GM21367 (cell line): ENCODE results near the gene CCDC88B.

Experiments used
- ATAC-seq: cut with Tn5 transposase; IDR thresholded peaks from one replicate; pipeline ENCODE4 v1.9.1; 2021; ENCODE audit not compliant: unreplicated experiment

The CCDC88B gene

GRCh38 chr11:64382047-64382446 is 42.0 kb downstream of the CCDC88B start:
- no peak for ATAC-seq

DNA sequence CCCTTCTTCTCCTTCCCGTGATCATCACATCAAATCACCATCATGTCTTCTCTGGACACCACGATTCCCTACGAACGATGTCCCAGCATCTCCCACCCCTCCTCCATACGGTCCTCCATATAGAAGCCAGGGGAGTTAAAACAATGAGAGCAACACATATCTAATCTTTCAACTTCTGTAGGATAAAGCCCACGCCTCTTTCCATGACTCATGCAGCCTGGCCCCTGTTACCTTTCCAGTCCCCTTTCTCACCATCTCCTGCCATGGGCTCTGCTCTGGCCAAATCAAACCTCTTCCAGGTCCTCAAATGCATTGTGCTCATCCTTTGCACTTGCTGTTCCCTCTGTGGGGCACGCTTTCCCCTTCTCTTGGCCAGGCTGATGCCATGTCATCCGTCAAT is 42.6 kb downstream of the CCDC88B start:
- no peak for ATAC-seq

GRCh38 chr11:64383580-64383979 is 43.6 kb downstream of the CCDC88B start:
- no peak for ATAC-seq

- no peak for ATAC-seq
Observed at GRCh38 chr11:64384028-64384737, 44.2 kb downstream of the CCDC88B start.

GRCh38 chr11:64384981-64385944 is 45.3 kb downstream of the CCDC88B start:
- no peak for ATAC-seq

DNA sequence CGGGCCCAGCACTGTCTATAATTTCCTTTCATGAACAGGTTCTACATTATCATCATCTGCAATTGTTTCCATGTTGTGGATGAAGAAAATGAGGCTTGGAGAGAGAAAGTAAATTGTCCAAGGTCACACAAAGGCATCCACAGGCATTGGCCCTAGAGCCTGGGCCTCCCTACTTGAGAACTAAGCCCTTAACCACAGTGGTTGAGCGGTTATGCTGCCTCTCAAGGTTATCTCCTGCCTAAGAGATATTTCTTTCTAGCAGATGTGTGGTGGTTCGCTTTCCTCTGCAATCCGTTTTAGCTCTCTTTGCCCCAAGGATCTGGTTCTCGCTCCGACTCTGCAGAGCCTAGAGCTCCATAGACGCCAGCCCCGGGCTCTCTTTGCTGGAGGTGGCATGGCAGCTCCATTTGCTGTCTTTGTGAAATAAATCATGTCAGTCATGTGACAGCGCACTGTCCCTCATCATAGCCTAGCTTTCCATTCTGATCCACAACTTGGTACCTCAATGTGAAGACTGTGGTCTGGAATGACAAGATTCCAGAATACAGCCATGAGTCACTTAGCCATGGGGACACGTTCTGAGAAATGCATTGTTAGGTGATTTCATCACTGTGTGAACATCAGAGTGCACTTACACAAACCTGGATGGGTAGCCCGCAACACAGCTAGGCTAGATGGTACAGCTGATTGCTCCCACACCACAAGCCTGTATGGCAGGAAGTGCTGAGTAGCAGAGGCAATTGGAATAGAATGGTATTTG is 46.1 kb downstream of the CCDC88B start:
- ATAC-seq: no peak

DNA sequence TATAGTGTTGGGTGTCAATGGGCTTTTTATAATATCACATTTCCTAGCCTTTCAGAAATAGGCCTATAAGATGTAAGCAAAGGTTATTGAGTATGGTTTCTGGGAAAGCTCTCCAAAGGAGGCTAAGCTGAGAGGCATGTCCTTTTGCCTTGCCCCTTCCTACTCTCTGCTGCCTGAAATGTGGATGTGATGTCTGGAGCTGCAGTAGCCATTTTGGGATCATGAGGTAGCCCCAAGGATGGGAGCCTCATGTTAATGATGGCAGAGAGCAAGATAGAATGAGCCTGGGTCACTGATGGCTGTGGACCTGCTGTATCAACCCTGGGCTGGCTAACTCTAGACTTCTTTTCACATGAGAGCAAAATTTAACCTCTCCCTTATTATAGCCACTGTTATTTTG is 47.9 kb downstream of the CCDC88B start:
- ATAC-seq: no peak

- no peak for ATAC-seq
Observed at GRCh38 chr11:64388894-64389293, 48.9 kb downstream of the CCDC88B start.

DNA sequence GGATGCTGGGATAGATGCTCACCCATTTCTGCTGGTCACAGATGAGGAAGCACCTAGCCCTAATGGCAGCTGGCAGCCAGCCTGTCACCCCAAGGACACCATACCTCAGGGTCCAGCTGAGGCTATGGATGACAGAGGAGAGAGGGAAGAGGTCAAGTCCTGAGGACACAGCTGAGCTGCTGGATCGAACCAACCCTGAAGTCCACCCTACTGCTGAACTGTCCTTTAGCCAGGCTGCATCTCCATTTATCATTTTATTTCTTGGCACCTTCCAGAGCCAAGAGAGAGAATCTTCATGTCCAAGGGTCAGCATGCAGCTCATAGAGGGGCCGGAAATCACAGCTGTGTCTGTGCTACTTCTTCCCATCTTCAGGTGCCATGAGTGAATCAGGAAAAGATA is 49.8 kb downstream of the CCDC88B start:
- no peak for ATAC-seq

- no peak for ATAC-seq
Observed at GRCh38 chr11:64390558-64390957, 50.6 kb downstream of the CCDC88B start.

DNA sequence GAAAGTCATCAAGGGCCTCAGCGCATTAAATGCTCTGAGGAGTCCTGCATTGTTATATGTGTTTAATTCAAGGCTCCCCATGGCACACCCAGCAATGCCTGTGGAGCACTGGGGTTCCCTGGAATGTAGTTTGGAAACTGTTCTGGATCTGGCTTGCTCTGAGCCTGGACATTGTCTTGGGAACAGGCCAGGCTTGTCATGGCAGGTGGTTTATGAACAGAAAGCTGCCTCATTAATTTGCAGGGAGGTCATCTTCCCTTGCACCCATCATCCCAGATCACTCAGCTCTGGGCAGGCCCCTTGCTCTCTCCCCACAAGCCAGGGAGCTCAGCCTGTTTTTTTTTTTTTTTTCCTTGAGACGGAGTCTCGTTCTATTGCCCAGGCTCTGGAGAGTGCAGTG is 51.8 kb downstream of the CCDC88B start:
- ATAC-seq: no peak

- ATAC-seq: no peak
Observed at GRCh38 chr11:64395545-64396078, 55.6 kb downstream of the CCDC88B start.

GRCh38 chr11:64396079-64396591 is 56.1 kb downstream of the CCDC88B start:
- no peak for ATAC-seq

- ATAC-seq: no peak
Observed at GRCh38 chr11:64400102-64400501, 60.1 kb downstream of the CCDC88B start.

DNA sequence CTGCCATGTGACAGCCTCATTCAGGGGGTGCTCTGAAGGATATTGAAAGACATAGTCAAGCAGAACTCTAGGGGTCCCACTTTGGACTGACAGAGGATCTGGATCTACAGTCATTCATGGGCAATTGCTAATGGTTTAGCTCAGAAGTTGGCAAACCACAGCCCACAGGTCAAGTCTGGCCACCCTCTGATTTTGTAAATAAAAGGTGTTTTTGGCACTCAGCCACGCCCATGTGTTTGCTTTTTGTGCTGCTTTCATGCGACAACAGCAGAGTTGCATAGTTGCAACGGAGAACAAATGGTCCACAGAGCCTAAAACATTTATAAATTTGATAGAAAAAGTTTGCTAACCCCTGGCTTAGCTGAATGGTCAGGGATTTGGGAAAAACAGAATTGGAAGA is 60.7 kb downstream of the CCDC88B start:
- no peak for ATAC-seq

- ATAC-seq: no peak
Observed at GRCh38 chr11:64401775-64402174, 61.8 kb downstream of the CCDC88B start.

GRCh38 chr11:64403106-64403505 is 63.1 kb downstream of the CCDC88B start:
- no peak for ATAC-seq

DNA sequence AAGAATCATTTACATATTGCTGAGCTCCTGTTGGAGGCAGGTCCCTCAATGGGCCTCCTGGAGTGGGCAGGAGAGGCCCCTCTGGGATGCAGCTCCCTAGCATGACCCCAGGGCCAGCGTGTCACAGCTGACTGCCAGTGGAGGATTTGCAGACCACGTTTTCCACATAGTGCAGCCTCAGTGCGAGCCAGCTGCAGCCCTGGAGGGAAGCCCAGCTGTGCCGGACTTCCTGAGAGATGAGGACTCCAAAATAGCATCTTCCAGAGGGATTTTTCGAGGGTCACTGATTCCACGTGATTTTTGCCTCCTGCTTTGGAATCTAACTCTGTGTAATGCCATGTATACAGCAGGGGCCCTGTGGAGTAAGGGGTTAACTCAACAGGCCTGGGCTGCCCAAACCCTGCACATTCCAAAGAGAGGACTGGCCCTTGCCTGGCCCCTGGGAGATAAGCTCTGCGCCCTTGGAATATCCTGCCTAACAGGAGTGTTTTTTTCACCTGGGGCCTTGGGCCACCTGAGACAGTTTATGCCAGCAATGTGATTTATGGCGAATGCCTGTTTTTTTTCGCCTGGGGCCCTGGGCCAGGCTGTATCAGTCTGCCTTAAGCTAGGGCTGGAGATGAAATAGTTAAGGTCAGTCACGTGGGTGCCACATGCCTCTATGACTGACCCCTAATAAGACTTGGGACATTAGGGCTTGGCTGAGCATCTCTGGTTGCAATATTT is 66.4 kb downstream of the CCDC88B start:
- no peak for ATAC-seq
